OCI-LY1 (cell line): ENCODE measurements around the gene SUPT5H.

ENCODE experiments used
- CTCF ChIP-seq: fragments of 200-600 bp; sonication (generic), shearing (Covaris generic); IDR thresholded peaks from 2 replicates; pipeline ENCODE4 v1.5.1; 2017; ENCODE audit warnings: mild to moderate bottlenecking, antibody characterized with exemption, low read length, moderate library complexity, mixed read lengths
- EZH2 ChIP-seq: fragments of 200-600 bp; sonication (generic), shearing (Covaris generic); IDR thresholded peaks from 2 replicates; pipeline ENCODE4 v1.8.0; 2017; ENCODE audit warnings: borderline replicate concordance, mixed run types, mild to moderate bottlenecking, antibody characterized with exemption, low read length, moderate library complexity, mixed read lengths

- TF ChIP-seq CTCF (no peak), EZH2 (no peak)
Measured at GRCh38 chr19:39417463-39418181, 27.8 kb upstream of the SUPT5H start.
